Measurements from ENCODE around the gene CA11.
"Not testable (repeated sequence)": the region's sequence is repeated elsewhere in the genome, so short reads cannot be mapped to it uniquely, and the experiment has no call there.

CA11 gene

GRCh38 chr19:48641850-48642249 is 4.1 kb downstream of the CA11 start:
- no peak for DNase-seq (ENCODE audit: low read depth)

- no peak for DNase-seq (ENCODE audit: low read depth)
These were observed 6.3 kb downstream of the CA11 start for GRCh38 chr19:48639483-48640375.

- no peak for DNase-seq (ENCODE audit: low read depth)
These were observed 7.1 kb downstream of the CA11 start for GRCh38 chr19:48638831-48639381.

- peak; percentile 83 for DNase-seq (ENCODE audit: low read depth)
These were observed 7.8 kb downstream of the CA11 start for GRCh38 chr19:48637948-48638830.

GRCh38 chr19:48637449-48637947 is 8.5 kb downstream of the CA11 start:
- peak; percentile 99 for DNase-seq (ENCODE audit: low read depth)

- DNase-seq (ENCODE audit: low read depth), result no peak
These were observed 9.0 kb downstream of the CA11 start, which contains the start of gene DBP for GRCh38 chr19:48636859-48637448. Gene DBP (minus strand): TSS chr19:48637379. CDS start chr19:48636994, 385 bp downstream.

GRCh38 chr19:48635966-48636858 is 9.8 kb downstream of the CA11 start:
- no peak for DNase-seq (ENCODE audit: low read depth)

- peak; percentile 67 for DNase-seq (ENCODE audit: low read depth)
These were observed 10.6 kb downstream of the CA11 start for GRCh38 chr19:48635263-48635965.

- DNase-seq (ENCODE audit: low read depth), result peak; percentile 84
These were observed 11.3 kb downstream of the CA11 start for GRCh38 chr19:48634424-48635262.

- no peak for DNase-seq (ENCODE audit: low read depth)
These were observed 12.0 kb downstream of the CA11 start for GRCh38 chr19:48634036-48634342.

GRCh38 chr19:48633148-48634035 is 12.6 kb downstream of the CA11 start:
- no peak for DNase-seq (ENCODE audit: low read depth)

- DNase-seq (ENCODE audit: low read depth), result no peak
These were observed 13.3 kb downstream of the CA11 start for GRCh38 chr19:48632692-48633147.

GRCh38 chr19:48632286-48632685 is 13.7 kb downstream of the CA11 start:
- not testable (repeated sequence) for DNase-seq (ENCODE audit: low read depth)

GRCh38 chr19:48631225-48631624 is 14.8 kb downstream of the CA11 start:
- DNase-seq (ENCODE audit: low read depth), result no peak

- no peak for DNase-seq (ENCODE audit: low read depth)
These were observed 15.5 kb downstream of the CA11 start for GRCh38 chr19:48630296-48631063.

GRCh38 chr19:48629599-48630295 is 16.2 kb downstream of the CA11 start:
- no peak for DNase-seq (ENCODE audit: low read depth)

GRCh38 chr19:48629297-48629598 is 16.7 kb downstream of the CA11 start:
- no peak for DNase-seq (ENCODE audit: low read depth)
